Measurements from ENCODE around the gene STK32A.

DNA sequence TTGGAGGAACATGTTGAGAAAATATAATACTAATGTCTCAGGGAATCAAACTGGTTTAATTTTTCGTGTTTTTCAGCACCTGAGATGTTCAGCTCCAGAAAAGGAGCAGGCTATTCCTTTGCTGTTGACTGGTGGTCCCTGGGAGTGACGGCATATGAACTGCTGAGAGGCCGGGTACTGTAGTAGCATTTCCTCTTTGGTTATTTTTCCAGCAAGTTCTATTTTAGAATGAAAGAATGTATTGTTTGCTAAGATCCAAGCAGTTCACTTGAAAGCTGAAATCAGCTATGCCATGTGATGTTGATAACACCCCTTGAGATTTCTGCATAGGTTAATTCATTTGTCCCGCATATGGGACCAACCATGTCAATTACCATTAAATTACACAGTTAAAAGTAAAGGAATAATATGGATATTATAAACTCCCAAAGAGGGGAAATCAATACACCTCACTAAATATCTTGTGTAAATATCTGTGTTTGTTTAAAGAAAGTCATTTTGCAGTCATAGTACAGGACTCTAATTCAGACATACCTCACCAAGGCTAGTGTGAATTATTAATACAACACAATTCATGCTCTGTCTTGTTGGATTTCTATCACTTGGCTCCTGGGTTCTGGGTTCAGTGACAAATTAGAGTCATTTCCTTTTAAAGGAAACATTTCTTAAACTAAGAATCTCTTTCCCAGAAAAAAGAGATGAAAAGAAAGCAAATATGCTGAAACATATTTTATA, 126.8 kb downstream of the STK32A start:
- TF ChIP-seq POLR2A (IDR thresholded peaks at IDR 0.05; ENCODE audit: low read length) (no peak), GATA1 (IDR thresholded peaks at IDR 0.05; ENCODE audit: low read depth, low read length) (no peak)

All from erythroblast (primary cell).